ENCODE measurements around the gene FUT2. TPM values are rescaled to one million over a fixed set of nuclear protein-coding genes. Genes with fewer than 3 reads are reported as not detected.

Gene FUT2
- total and polyA plus RNA-seq, 2 of the 13 experiments (the other 11 are each of a cell fraction or from before 2014, with no cell fraction given): 0.07 TPM; not detected in 1

DNA sequence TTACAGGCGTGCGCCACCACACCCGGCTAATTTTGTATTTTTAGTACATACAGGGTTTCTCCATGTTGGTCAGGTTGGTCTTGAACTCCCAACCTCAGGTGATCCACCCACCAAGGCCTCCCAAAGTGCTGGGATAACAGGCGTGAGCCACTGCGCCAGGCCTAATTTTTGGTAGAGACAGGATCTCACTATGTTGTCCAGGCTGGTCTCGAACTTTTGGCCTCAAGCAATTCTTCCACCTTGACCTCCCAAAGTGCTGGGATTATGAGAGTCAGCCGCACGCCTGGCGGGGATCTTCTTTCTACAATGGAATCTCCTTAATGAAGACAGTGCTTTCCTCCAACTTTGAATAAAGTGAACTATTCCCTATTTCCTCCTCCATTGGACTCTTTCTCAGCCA lies 38.9 kb downstream of the FUT2 start (continued):
- TF ChIP-seq, protein P1, sequence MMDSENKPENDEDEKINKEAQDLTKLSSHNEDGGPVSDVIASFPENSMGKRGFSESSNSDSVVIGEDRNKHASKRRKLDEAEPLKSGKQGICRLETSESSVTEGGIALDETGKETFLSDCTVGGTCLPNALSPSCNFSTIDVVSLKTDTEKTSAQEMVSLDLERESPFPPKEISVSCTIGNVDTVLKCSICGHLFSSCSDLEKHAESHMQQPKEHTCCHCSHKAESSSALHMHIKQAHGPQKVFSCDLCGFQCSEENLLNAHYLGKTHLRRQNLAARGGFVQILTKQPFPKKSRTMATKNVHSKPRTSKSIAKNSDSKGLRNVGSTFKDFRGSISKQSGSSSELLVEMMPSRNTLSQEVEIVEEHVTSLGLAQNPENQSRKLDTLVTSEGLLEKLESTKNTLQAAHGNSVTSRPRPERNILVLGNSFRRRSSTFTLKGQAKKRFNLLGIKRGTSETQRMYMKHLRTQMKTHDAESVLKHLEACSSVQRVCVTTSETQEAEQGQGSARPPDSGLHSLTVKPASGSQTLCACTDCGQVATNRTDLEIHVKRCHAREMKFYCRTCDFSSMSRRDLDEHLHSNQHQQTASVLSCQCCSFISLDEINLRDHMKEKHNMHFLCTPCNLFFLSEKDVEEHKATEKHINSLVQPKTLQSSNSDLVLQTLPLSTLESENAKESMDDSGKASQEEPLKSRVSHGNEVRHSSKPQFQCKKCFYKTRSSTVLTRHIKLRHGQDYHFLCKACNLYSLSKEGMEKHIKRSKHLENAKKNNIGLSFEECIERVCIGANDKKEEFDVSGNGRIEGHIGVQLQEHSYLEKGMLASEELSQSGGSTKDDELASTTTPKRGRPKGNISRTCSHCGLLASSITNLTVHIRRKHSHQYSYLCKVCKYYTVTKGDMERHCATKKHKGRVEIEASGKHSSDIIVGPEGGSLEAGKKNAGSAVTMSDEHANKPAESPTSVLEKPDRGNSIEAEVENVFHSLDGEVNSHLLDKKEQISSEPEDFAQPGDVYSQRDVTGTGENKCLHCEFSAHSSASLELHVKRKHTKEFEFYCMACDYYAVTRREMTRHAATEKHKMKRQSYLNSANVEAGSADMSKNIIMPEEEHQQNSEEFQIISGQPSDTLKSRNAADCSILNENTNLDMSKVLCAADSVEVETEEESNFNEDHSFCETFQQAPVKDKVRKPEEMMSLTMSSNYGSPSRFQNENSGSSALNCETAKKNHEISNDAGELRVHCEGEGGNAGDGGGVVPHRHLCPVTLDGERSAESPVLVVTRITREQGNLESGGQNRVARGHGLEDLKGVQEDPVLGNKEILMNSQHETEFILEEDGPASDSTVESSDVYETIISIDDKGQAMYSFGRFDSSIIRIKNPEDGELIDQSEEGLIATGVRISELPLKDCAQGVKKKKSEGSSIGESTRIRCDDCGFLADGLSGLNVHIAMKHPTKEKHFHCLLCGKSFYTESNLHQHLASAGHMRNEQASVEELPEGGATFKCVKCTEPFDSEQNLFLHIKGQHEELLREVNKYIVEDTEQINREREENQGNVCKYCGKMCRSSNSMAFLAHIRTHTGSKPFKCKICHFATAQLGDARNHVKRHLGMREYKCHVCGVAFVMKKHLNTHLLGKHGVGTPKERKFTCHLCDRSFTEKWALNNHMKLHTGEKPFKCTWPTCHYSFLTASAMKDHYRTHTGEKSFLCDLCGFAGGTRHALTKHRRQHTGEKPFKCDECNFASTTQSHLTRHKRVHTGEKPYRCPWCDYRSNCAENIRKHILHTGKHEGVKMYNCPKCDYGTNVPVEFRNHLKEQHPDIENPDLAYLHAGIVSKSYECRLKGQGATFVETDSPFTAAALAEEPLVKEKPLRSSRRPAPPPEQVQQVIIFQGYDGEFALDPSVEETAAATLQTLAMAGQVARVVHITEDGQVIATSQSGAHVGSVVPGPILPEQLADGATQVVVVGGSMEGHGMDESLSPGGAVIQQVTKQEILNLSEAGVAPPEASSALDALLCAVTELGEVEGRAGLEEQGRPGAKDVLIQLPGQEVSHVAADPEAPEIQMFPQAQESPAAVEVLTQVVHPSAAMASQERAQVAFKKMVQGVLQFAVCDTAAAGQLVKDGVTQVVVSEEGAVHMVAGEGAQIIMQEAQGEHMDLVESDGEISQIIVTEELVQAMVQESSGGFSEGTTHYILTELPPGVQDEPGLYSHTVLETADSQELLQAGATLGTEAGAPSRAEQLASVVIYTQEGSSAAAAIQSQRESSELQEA (CRISPR knock-in tag; IDR thresholded peaks at IDR 0.05; ENCODE audit: not compliant biosample characterization): no peak
- TF ChIP-seq, protein P2, sequence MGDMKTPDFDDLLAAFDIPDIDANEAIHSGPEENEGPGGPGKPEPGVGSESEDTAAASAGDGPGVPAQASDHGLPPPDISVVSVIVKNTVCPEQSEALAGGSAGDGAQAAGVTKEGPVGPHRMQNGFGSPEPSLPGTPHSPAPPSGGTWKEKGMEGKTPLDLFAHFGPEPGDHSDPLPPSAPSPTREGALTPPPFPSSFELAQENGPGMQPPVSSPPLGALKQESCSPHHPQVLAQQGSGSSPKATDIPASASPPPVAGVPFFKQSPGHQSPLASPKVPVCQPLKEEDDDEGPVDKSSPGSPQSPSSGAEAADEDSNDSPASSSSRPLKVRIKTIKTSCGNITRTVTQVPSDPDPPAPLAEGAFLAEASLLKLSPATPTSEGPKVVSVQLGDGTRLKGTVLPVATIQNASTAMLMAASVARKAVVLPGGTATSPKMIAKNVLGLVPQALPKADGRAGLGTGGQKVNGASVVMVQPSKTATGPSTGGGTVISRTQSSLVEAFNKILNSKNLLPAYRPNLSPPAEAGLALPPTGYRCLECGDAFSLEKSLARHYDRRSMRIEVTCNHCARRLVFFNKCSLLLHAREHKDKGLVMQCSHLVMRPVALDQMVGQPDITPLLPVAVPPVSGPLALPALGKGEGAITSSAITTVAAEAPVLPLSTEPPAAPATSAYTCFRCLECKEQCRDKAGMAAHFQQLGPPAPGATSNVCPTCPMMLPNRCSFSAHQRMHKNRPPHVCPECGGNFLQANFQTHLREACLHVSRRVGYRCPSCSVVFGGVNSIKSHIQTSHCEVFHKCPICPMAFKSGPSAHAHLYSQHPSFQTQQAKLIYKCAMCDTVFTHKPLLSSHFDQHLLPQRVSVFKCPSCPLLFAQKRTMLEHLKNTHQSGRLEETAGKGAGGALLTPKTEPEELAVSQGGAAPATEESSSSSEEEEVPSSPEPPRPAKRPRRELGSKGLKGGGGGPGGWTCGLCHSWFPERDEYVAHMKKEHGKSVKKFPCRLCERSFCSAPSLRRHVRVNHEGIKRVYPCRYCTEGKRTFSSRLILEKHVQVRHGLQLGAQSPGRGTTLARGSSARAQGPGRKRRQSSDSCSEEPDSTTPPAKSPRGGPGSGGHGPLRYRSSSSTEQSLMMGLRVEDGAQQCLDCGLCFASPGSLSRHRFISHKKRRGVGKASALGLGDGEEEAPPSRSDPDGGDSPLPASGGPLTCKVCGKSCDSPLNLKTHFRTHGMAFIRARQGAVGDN (CRISPR knock-in tag; IDR thresholded peaks at IDR 0.05): no peak
- no peak for TF ChIP-seq ZNF766 (CRISPR knock-in tag; IDR thresholded peaks at IDR 0.05; ENCODE audit: borderline replicate concordance)
- no peak for TF ChIP-seq NFATC3 (CRISPR knock-in tag; IDR thresholded peaks at IDR 0.05)
- TF ChIP-seq, protein P3, sequence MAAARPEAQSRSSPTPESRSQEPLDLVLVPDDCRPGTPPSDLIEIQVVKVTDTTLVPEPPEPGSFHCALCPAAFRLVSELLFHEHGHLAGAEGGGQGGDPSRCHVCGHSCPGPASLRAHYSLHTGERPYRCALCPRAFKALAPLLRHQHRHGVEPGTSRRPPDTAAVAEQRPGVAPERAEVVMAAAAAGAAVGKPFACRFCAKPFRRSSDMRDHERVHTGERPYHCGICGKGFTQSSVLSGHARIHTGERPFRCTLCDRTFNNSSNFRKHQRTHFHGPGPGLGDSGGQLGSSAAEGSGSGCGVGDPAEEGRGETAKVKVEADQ (CRISPR knock-in tag; IDR thresholded peaks at IDR 0.05; ENCODE audit: borderline replicate concordance): no peak
